NCI-H748 (cell line): ENCODE measurements around the gene LRBA.

Experiments
- DNase-seq: peaks from one replicate; lab custom pipeline; 2025; ENCODE audit not compliant: unreplicated experiment; lab: John Stamatoyannopoulos, UW

LRBA gene

GRCh38 chr4:150237110-150237872, 777.8 kb downstream of the LRBA start:
- DNase-seq = no peak

GRCh38 chr4:150236626-150237025, 778.5 kb downstream of the LRBA start:
- no peak for DNase-seq

GRCh38 chr4:150235808-150236271, 779.2 kb downstream of the LRBA start:
- no peak for DNase-seq

GRCh38 chr4:150235317-150235716, 779.8 kb downstream of the LRBA start:
- no peak for DNase-seq

- DNase-seq = no peak
Measured at GRCh38 chr4:150234246-150234645, 780.8 kb downstream of the LRBA start.

- DNase-seq = peak; percentile 4
Measured at GRCh38 chr4:150232029-150232428, 783.1 kb downstream of the LRBA start.

GRCh38 chr4:150231107-150231770, 783.8 kb downstream of the LRBA start:
- DNase-seq = no peak

GRCh38 chr4:150230561-150230960, 784.5 kb downstream of the LRBA start:
- no peak for DNase-seq

- DNase-seq = no peak
Measured at GRCh38 chr4:150229520-150229919, 785.6 kb downstream of the LRBA start.

- DNase-seq = no peak
Measured at GRCh38 chr4:150224896-150225591, 790.0 kb downstream of the LRBA start.

- no peak for DNase-seq
Measured at GRCh38 chr4:150219841-150220240, 795.2 kb downstream of the LRBA start.

GRCh38 chr4:150218447-150218846, 796.6 kb downstream of the LRBA start:
- DNase-seq = no peak

GRCh38 chr4:150217808-150218207, 797.3 kb downstream of the LRBA start:
- peak; percentile 85 for DNase-seq

GRCh38 chr4:150217192-150217591, 797.9 kb downstream of the LRBA start:
- peak; percentile 80 for DNase-seq

- DNase-seq = no peak
Measured at GRCh38 chr4:150216726-150217125, 798.4 kb downstream of the LRBA start.

GRCh38 chr4:150215601-150216000, 799.5 kb downstream of the LRBA start:
- DNase-seq = no peak
